GM21447 (cell line): Measurements from ENCODE around the gene SMOC2.

ENCODE experiments used
- ATAC-seq: cut with Tn5 transposase; IDR thresholded peaks from one replicate; pipeline ENCODE4 v1.9.1; 2021; ENCODE audit not compliant: unreplicated experiment

The SMOC2 gene

GRCh38 chr6:168415098-168415992, 25.6 kb upstream of the SMOC2 start:
- no peak for ATAC-seq

- ATAC-seq, result no peak
Observed at GRCh38 chr6:168415993-168416530, 24.9 kb upstream of the SMOC2 start.

- ATAC-seq, result no peak
Observed at GRCh38 chr6:168416531-168416930, 24.5 kb upstream of the SMOC2 start.

- ATAC-seq, result no peak
Observed at GRCh38 chr6:168417191-168417590, 23.8 kb upstream of the SMOC2 start.

GRCh38 chr6:168417679-168418557, 23.1 kb upstream of the SMOC2 start:
- ATAC-seq, result no peak

- ATAC-seq, result no peak
Observed at GRCh38 chr6:168418711-168419121, 22.3 kb upstream of the SMOC2 start.

- no peak for ATAC-seq
Observed at GRCh38 chr6:168419569-168419968, 21.4 kb upstream of the SMOC2 start.

GRCh38 chr6:168420084-168420483, 20.9 kb upstream of the SMOC2 start:
- no peak for ATAC-seq

GRCh38 chr6:168420706-168421105, 20.3 kb upstream of the SMOC2 start:
- ATAC-seq, result no peak

- ATAC-seq, result no peak
Observed at GRCh38 chr6:168427184-168427583, 13.8 kb upstream of the SMOC2 start.

- no peak for ATAC-seq
Observed at GRCh38 chr6:168428052-168428826, 12.7 kb upstream of the SMOC2 start.

GRCh38 chr6:168428863-168429262, 12.1 kb upstream of the SMOC2 start:
- ATAC-seq, result no peak

GRCh38 chr6:168432196-168432595, 8.8 kb upstream of the SMOC2 start:
- ATAC-seq, result no peak

- no peak for ATAC-seq
Observed at GRCh38 chr6:168433898-168434297, 7.1 kb upstream of the SMOC2 start.

- no peak for ATAC-seq
Observed at GRCh38 chr6:168434505-168434904, 6.5 kb upstream of the SMOC2 start.

- no peak for ATAC-seq
Observed at GRCh38 chr6:168437751-168438150, 3.2 kb upstream of the SMOC2 start.

GRCh38 chr6:168438783-168439520, 2.0 kb upstream of the SMOC2 start:
- ATAC-seq, result no peak

- ATAC-seq, result no peak
Observed at GRCh38 chr6:168439794-168440450, 1.1 kb upstream of the SMOC2 start.
